Right lobe of liver (tissue), 6 donors: ENCODE results near the gene EXD3. TPM values are rescaled to one million over a fixed set of nuclear protein-coding genes. Genes with fewer than 3 reads are reported as not detected.
A peak's percentile ranks its signal among the peaks of the same experiment; 100 is the strongest.

ENCODE experiments used
- ATAC-seq, 4 donors: fragments of 200-7000 bp; cut with Tn5 transposase; one replicate each; pipeline ENCODE4 v1.9.1; 2020; ENCODE audit warnings: mild to moderate bottlenecking in 4 of 4, moderate library complexity in 4 of 4
- DNase-seq, 3 donors: peaks; one replicate each; pipeline ENCODE4 v3.0.0-alpha.2; 2020
- H3K27ac ChIP-seq, 3 donors: fragments of 200-600 bp; one replicate each; pipeline ENCODE4 v1.8.0; 2022
- H3K27me3 ChIP-seq, 2 donors: fragments of 200-600 bp; one replicate each; pipeline ENCODE4 v1.8.0; 2022
- H3K36me3 ChIP-seq, 4 donors: fragments of 200-600 bp; sonication (generic) in 1 of 4; one replicate each; pipeline versions ENCODE4 v1.5.1 to v1.8.0; 2017 to 2022; ENCODE audit warnings: control low read depth in 1 of 4
- H3K4me1 ChIP-seq, 4 donors: fragments of 200-600 bp; sonication (generic) in 1 of 4; one replicate each; pipeline versions ENCODE4 v1.5.1 to v1.8.0; 2017 to 2022; ENCODE audit warnings: control low read depth in 1 of 4
- H3K4me3 ChIP-seq, 3 donors: fragments of 200-600 bp; one replicate each; pipeline ENCODE4 v1.8.0; 2022
- H3K9me3 ChIP-seq, 4 donors: fragments of 200-600 bp; sonication (generic) in 1 of 4; one replicate each; pipeline versions ENCODE4 v1.5.1 to v1.8.0; 2017 to 2022; ENCODE audit warnings: control low read depth in 1 of 4
- CTCF ChIP-seq, 4 donors: fragments of 200-600 bp in 3 of 4; fragments of 450-650 bp in 1 of 4; IDR thresholded peaks; one replicate each; pipeline versions ENCODE4 v1.5.1 to v1.8.0; 2016 to 2022; ENCODE audit warnings: antibody characterized with exemption in 4 of 4, mild to moderate bottlenecking in 2 of 4
- POLR2A ChIP-seq: fragments of 450-650 bp; IDR thresholded peaks from one replicate; pipeline ENCODE4 v1.6.1; 2017; ENCODE audit warnings: antibody characterized with exemption, mild to moderate bottlenecking
- WGBS: methylation state at CpG from one replicate; pipeline ENCODE4 v1.1.6; 2018; ENCODE audit warnings: low coverage, low lambda C conversion rate; ENCODE audit not compliant: insufficient coverage; ENCODE audit errors: missing lambda C conversion rate; 5-methylcytosine and 5-hydroxymethylcytosine counted together
- intact Hi-C, 2 donors: fragments of 100-400 bp; cut with DNase I; formaldehyde crosslinking; loops; one replicate each; pipeline versions ENCODE4 v1.11.2 to v1.14.1; 2022
- total RNA-seq, 6 experiments: library from RNA; depleted of rRNA in 2 of 6; stranded (reverse); fragments of >200 nt in 2 of 6; fragmentation: NEBNext Ultra II Directional in 3 of 6; extraction: Animal tissue kit (Norgen Biotek cat#: 25700) in 3 of 6; gene quantifications; one replicate each; pipeline versions ENCODE4 v1.1.0 to v1.2.4, GENCODE V29; 2016 to 2023
- donor health status: DM: no; HTN: yes; CAD: no.
- donor health status: DM: no; HTN: no; CAD: no.
- donor health status: DM: no; HTN: no; CAD: no.
- donor health status: DM: no; HTN: yes; CAD: no.
- donor health status: DM: no; HTN: yes; CAD: no.

Gene EXD3
- total RNA-seq, 6 experiments from 2014 or later = 3.3 to 14.4 (median 10.6) TPM

GRCh38 chr9:137465720-137466388, 42.9 kb upstream of the EXD3 start:
- Histone ChIP-seq H3K27me3 (no peaks in the 10 kb centered on the region), H3K36me3 (no peaks in the 10 kb centered on the region), H3K27ac (no peak overlapping the region), H3K4me1 (no peaks in the 10 kb centered on the region), H3K4me3 (no peak overlapping the region), H3K9me3 (no peaks in the 10 kb centered on the region)
- intact Hi-C loops = no loop called here
- 90% methylated on average over 11 of the region's 23 CpGs for WGBS
- ATAC-seq (no peak), DNase-seq (no peak)
- no peak for TF ChIP-seq CTCF (IDR thresholded peaks at IDR 0.05)
- TF ChIP-seq POLR2A = no peak

GRCh38 chr9:137465000-137465719, 42.2 kb upstream of the EXD3 start:
- ATAC-seq (no peak), DNase-seq (peak in 1 of 3 donors; percentile 8)
- Histone ChIP-seq H3K27ac (no peak overlapping the region), H3K36me3 (no peaks in the 10 kb centered on the region), H3K4me3 (no peak overlapping the region), H3K9me3 (no peaks in the 10 kb centered on the region), H3K4me1 (no peaks in the 10 kb centered on the region), H3K27me3 (no peaks in the 10 kb centered on the region)
- TF ChIP-seq POLR2A = no peak
- TF ChIP-seq CTCF (IDR thresholded peaks at IDR 0.05) = no peak
- WGBS = no CpG with 5 or more reads among the region's 23 CpGs
- intact Hi-C loops = no loop called here

GRCh38 chr9:137464291-137464999, 41.5 kb upstream of the EXD3 start:
- Histone ChIP-seq H3K4me3 (no peak overlapping the region), H3K4me1 (no peaks in the 10 kb centered on the region), H3K27ac (no peak overlapping the region), H3K36me3 (no peaks in the 10 kb centered on the region), H3K27me3 (no peaks in the 10 kb centered on the region), H3K9me3 (no peaks in the 10 kb centered on the region)
- intact Hi-C loops = no loop called here
- TF ChIP-seq CTCF (IDR thresholded peaks at IDR 0.05) (no peak), POLR2A (no peak)
- WGBS = no CpG with 5 or more reads among the region's 28 CpGs
- ATAC-seq (no peak), DNase-seq (peak in 1 of 3 donors; percentile 42)

- intact Hi-C loops = no loop called here
- no peaks in the 10 kb centered on the region for H3K4me1 ChIP-seq
- WGBS = no CpG with 5 or more reads among the region's 18 CpGs
- TF ChIP-seq CTCF (IDR thresholded peaks at IDR 0.05) = no peak
- no peak for TF ChIP-seq POLR2A
- H3K9me3 ChIP-seq = no peaks in the 10 kb centered on the region
- ATAC-seq = no peak
- peak in 1 of 3 donors; percentile 45 for DNase-seq
- no peaks in the 10 kb centered on the region for H3K36me3 ChIP-seq
- H3K4me3 ChIP-seq = no peak overlapping the region
- no peaks in the 10 kb centered on the region for H3K27me3 ChIP-seq
- no peak overlapping the region for H3K27ac ChIP-seq
These were observed 40.9 kb upstream of the EXD3 start for GRCh38 chr9:137463931-137464290.
